ENCODE measurements around the gene EEF1AKMT4.

Gene EEF1AKMT4

GRCh38 chr3:184241447-184242296 lies 7.8 kb upstream of the EEF1AKMT4 start:
- CTCF ChIA-PET = interaction anchor here (0.7 to 6.0 kb wide), 16 partner anchors 9 to 346 kb away, joined by 3 to 51 read pairs (median 4); partner anchors contain the start of gene VWA5B2
- H3K4me3 ChIP-seq (ENCODE audit: low read depth, low read length) = no peak overlapping the region
- POLR2A ChIA-PET = interaction anchor here (0.6 to 1.0 kb wide), 2 partner anchors 53 to 61 kb away, joined by 3 read pairs; no protein-coding TSS in a partner anchor
- DNase-seq (ENCODE audit: low read depth, low spot score) = no peak
- TF ChIP-seq, protein P1, sequence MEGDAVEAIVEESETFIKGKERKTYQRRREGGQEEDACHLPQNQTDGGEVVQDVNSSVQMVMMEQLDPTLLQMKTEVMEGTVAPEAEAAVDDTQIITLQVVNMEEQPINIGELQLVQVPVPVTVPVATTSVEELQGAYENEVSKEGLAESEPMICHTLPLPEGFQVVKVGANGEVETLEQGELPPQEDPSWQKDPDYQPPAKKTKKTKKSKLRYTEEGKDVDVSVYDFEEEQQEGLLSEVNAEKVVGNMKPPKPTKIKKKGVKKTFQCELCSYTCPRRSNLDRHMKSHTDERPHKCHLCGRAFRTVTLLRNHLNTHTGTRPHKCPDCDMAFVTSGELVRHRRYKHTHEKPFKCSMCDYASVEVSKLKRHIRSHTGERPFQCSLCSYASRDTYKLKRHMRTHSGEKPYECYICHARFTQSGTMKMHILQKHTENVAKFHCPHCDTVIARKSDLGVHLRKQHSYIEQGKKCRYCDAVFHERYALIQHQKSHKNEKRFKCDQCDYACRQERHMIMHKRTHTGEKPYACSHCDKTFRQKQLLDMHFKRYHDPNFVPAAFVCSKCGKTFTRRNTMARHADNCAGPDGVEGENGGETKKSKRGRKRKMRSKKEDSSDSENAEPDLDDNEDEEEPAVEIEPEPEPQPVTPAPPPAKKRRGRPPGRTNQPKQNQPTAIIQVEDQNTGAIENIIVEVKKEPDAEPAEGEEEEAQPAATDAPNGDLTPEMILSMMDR (IDR thresholded peaks at IDR 0.05; ENCODE audit: insufficient read depth, low read length, missing control alignments) = peak; percentile 56

GRCh38 chr3:184242297-184242685 lies 7.2 kb upstream of the EEF1AKMT4 start:
- ChIA-PET POLR2A (interaction anchor here (0.6 to 1.0 kb wide), 2 partner anchors 53 to 62 kb away, joined by 3 read pairs; no protein-coding TSS in a partner anchor), CTCF (interaction anchor here (0.7 to 5.3 kb wide), 12 partner anchors 12 to 349 kb away, joined by 3 to 22 read pairs (median 3); no protein-coding TSS in a partner anchor)
- TF ChIP-seq, protein P1 (IDR thresholded peaks at IDR 0.05; ENCODE audit: insufficient read depth, low read length, missing control alignments) = no peak
- no peak overlapping the region for H3K4me3 ChIP-seq (ENCODE audit: low read depth, low read length)
- DNase-seq (ENCODE audit: low read depth, low spot score) = no peak

DNA sequence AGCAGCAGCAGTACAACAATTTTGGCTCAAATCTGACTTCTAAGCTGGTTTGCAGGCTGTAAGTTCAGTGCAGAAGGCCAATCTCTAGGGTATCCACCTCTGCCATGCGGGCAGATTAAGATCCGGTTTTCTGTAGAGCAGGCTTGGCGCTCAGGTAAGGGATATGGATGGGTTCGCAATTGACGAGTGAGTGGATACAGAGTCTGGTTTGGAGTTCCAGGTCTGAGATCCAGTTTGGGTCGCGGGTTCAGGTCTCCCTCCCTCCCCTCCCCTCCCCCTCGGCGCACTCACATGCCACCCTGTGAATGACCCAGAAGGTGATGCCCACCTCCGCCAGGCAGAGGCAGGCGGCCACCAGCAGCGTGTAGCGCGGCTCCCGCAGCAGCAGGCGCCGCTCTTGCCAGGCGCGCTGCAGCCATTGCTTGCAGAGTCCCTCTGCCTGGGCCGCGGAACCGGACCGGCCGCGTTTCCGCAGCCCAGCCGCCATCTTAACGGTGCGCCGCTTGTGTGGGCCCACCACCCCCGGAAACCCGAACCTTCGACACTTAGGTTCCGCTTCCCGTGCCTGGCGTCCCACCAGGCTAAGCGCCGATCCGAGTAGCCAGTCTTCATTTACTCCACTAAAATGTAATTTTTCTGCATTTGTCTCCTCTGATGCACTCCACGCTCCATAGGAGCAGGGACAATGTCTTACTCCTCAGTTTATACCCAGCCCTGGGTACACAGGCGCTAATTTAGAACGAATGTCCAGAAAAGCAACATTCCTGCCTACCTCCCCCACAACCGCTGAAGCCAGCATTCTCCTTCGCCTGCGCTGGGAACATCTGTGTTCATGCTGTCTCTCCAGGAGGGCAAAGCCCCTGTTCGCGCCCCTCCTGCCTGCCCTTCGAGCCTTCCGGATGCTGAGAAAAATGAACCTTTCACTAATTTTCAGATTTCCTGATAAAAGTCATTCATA lies 739 bp upstream of the EEF1AKMT4 start, which contains the start of gene ALG3:
TSS of gene ALG3 (minus strand) at position 509 of the 958 bp plus-strand sequence. CDS start at position 487, 22 bp downstream.
- H3K4me3 ChIP-seq (ENCODE audit: low read depth, low read length) = peak within 1 kb of the TSS; percentile 87
- POLR2A ChIA-PET = no interaction called here
- TF ChIP-seq, protein P1 (IDR thresholded peaks at IDR 0.05; ENCODE audit: insufficient read depth, low read length, missing control alignments) = no peak
- CTCF ChIA-PET = interaction anchor here (1.0 to 3.9 kb wide), 13 partner anchors 11 to 361 kb away, joined by 3 to 48 read pairs (median 8); partner anchors contain the start of genes AP2M1 and EIF2B5
- peak; percentile 29 for DNase-seq (ENCODE audit: low read depth, low spot score)

- TF ChIP-seq, protein P1 (IDR thresholded peaks at IDR 0.05; ENCODE audit: insufficient read depth, low read length, missing control alignments) = peak; percentile 94
- DNase-seq (ENCODE audit: low read depth, low spot score) = peak; percentile 49
- peak overlapping the region; percentile 87 for H3K4me3 ChIP-seq (ENCODE audit: low read depth, low read length)
- ChIA-PET POLR2A (no interaction called here), CTCF (interaction anchor here (0.6 to 3.9 kb wide), 75 partner anchors 9 to 366 kb away, joined by 3 to 48 read pairs (median 4); partner anchors contain the start of genes ABCF3, AP2M1, EIF2B5 and FAM131A)
These were observed 826 bp downstream of the EEF1AKMT4 start for GRCh38 chr3:184250167-184250828.

DNA sequence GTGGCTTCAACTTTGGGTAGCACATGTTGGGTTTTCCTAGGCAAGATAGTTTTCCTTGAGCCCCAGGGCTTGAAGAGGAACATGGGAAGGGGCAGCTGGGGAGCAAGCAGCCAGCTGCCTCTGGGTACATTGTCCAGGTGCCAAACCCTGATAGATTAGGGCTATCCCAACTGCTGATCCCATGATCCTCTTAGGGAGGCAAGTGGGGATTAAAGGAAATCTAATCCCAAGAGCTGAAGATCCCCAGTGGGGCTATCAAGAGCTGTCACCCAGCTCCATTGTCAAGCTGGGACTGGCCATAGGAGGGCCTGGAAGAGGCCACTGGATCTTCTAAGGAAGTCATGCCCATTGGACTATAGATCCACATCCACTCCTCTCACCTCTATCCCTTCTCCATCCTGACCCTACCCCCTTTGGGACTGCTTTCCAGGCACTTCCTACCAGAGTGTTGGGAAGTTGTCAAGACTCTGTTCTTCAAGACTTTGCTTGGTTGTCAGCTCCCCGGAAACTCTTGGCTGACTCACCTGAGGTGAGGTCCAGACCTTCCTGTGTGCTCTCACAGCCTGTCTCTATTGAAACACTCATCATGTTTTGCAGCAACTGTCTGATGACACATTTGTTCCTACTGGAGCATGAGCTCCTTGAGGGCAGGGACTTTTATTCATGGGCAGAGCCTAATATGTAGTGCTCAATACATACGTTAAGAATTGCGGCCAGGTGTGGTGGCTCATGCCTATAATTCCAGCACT lies 6.0 kb downstream of the EEF1AKMT4 start:
- no peak overlapping the region for H3K4me3 ChIP-seq (ENCODE audit: low read depth, low read length)
- ChIA-PET CTCF (interaction anchor here (1.7 to 4.8 kb wide), 4 partner anchors 28 to 361 kb away, joined by 5 to 20 read pairs (median 8); no protein-coding TSS in a partner anchor), POLR2A (no interaction called here)
- DNase-seq (ENCODE audit: low read depth, low spot score) = no peak
- TF ChIP-seq, protein P1 (IDR thresholded peaks at IDR 0.05; ENCODE audit: insufficient read depth, low read length, missing control alignments) = no peak
